ENCODE results near the gene HSD17B11.

DNA sequence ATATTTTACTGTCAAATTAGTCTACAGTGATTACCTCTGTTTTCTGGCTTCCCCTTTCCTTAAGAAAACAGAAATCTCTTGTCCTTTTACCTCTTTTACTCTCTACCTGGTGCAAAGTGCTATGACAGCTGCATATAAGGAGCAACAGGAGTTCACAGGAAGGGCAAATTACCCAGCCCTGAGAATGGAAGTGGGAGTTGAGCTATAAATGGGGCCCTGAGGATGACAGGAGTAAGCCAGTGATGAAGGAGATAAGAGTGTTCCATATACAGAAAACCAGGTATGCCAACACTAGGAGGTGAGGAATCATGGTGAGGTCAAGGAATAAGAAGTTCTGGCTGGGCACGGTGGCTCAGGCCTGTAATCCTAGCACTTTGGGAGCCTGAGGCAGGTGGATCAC, 63.9 kb downstream of the HSD17B11 start:
- TF ChIP-seq, protein P1, sequence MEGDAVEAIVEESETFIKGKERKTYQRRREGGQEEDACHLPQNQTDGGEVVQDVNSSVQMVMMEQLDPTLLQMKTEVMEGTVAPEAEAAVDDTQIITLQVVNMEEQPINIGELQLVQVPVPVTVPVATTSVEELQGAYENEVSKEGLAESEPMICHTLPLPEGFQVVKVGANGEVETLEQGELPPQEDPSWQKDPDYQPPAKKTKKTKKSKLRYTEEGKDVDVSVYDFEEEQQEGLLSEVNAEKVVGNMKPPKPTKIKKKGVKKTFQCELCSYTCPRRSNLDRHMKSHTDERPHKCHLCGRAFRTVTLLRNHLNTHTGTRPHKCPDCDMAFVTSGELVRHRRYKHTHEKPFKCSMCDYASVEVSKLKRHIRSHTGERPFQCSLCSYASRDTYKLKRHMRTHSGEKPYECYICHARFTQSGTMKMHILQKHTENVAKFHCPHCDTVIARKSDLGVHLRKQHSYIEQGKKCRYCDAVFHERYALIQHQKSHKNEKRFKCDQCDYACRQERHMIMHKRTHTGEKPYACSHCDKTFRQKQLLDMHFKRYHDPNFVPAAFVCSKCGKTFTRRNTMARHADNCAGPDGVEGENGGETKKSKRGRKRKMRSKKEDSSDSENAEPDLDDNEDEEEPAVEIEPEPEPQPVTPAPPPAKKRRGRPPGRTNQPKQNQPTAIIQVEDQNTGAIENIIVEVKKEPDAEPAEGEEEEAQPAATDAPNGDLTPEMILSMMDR (IDR thresholded peaks at IDR 0.05; ENCODE audit: insufficient read depth, low read length) = no peak
- TF ChIP-seq GABPA (IDR thresholded peaks at IDR 0.05; ENCODE audit: low read depth) (no peak), POLR2AphosphoS5 (IDR thresholded peaks at IDR 0.05; ENCODE audit: low read depth) (no peak)
